WTC11 (cell line): Measurements from ENCODE around the gene SLC38A11. TPM values are rescaled to one million over a fixed set of nuclear protein-coding genes. Genes with fewer than 3 reads are reported as not detected.

Experiments
- ATAC-seq: fragments of 200-7000 bp; cut with Tn5 transposase; 2 replicates; pipeline ENCODE4 v1.10.0; 2021; ENCODE audit warnings: mild to moderate bottlenecking, moderate library complexity
- Bru-seq: library from RNA; stranded (reverse); fragments of 400-500 nt; gene quantifications from one replicate; lab custom pipeline; 2021; lab: Mats Ljungman, UMichigan
- CTCF ChIA-PET: fragments of 300-600 bp; sonication (Branson Sonifier 250); formaldehyde crosslinking; loops from one replicate; lab custom pipeline; 2021; ENCODE audit warnings: antibody characterized with exemption; lab: Charles Lee
- POLR2A ChIA-PET: fragments of 350-600 bp; sonication (Branson Sonifier 250); formaldehyde crosslinking; loops from one replicate; lab custom pipeline; 2021; ENCODE audit warnings: antibody characterized with exemption; lab: Charles Lee
- DNase-seq: peaks from one replicate; pipeline ENCODE4 v3.0.0; 2021; ENCODE audit warnings: low spot score
- H3K27ac Mint-ChIP-seq: 2 replicates; pipeline ENCODE4 v1.8.0; 2021; ENCODE audit warnings: mixed read lengths
- H3K27me3 Mint-ChIP-seq: 2 replicates; pipeline ENCODE4 v1.8.0; 2021; ENCODE audit warnings: low read depth, mild to moderate bottlenecking, moderate library complexity, mixed read lengths
- H3K36me3 Mint-ChIP-seq: 2 replicates; pipeline ENCODE4 v1.8.0; 2021; ENCODE audit warnings: mixed read lengths
- H3K4me1 Mint-ChIP-seq: 2 replicates; pipeline ENCODE4 v1.8.0; 2022; ENCODE audit warnings: mixed read lengths
- H3K4me3 Mint-ChIP-seq: 2 replicates; pipeline ENCODE4 v1.8.0; 2021; ENCODE audit warnings: mild to moderate bottlenecking, moderate library complexity, mixed read lengths
- H3K9me3 Mint-ChIP-seq: 2 replicates; pipeline ENCODE4 v1.8.0; 2021; ENCODE audit warnings: mixed read lengths
- AR ChIP-seq: fragments of 250-450 bp; sonication (Bioruptor Pico); IDR thresholded peaks from 2 replicates; pipeline ENCODE4 v1.9.0; 2021; ENCODE audit warnings: mild to moderate bottlenecking
- E2F1 ChIP-seq: sonication (generic); formaldehyde crosslinking; IDR thresholded peaks from 2 replicates; pipeline ENCODE4 v1.8.0; 2022; ENCODE audit warnings: mild to moderate bottlenecking, missing genetic modification reagents
- ERG ChIP-seq: fragments of 250-450 bp; sonication (Bioruptor Pico); IDR thresholded peaks from 2 replicates; pipeline ENCODE4 v1.8.0; 2021; ENCODE audit warnings: mild to moderate bottlenecking
- FOXJ3 ChIP-seq: sonication (generic); formaldehyde crosslinking; IDR thresholded peaks from 2 replicates; pipeline ENCODE4 v1.9.0; 2021; ENCODE audit warnings: missing genetic modification reagents, mild to moderate bottlenecking, borderline replicate concordance
- GTF2I ChIP-seq: fragments of 250-450 bp; sonication (Bioruptor Pico); conservative IDR thresholded peaks from 2 replicates; pipeline ENCODE4 v1.4.0; 2021; ENCODE audit warnings: mild to moderate bottlenecking
- IRF2 ChIP-seq: sonication (generic); formaldehyde crosslinking; IDR thresholded peaks from 2 replicates; pipeline ENCODE4 v1.8.0; 2022; ENCODE audit warnings: low read depth, missing genetic modification reagents, borderline replicate concordance
- JUN ChIP-seq: sonication (generic); formaldehyde crosslinking; IDR thresholded peaks from 2 replicates; pipeline ENCODE4 v1.8.0; 2023; ENCODE audit warnings: mild to moderate bottlenecking, missing genetic modification reagents
- KAT7 ChIP-seq: sonication (generic); formaldehyde crosslinking; IDR thresholded peaks from 2 replicates; pipeline ENCODE4 v1.8.1; 2023; ENCODE audit warnings: missing genetic modification reagents, mild to moderate bottlenecking, borderline replicate concordance
- MYBL2 ChIP-seq: sonication (generic); formaldehyde crosslinking; IDR thresholded peaks from 2 replicates; pipeline ENCODE4 v1.8.1; 2023; ENCODE audit warnings: mild to moderate bottlenecking, moderate library complexity, missing genetic modification reagents
- PREB ChIP-seq: sonication (generic); formaldehyde crosslinking; IDR thresholded peaks from 2 replicates; pipeline ENCODE4 v1.8.1; 2022; ENCODE audit warnings: mild to moderate bottlenecking, missing genetic modification reagents, moderate library complexity, borderline replicate concordance
- RELA ChIP-seq: sonication (generic); formaldehyde crosslinking; IDR thresholded peaks from 2 replicates; pipeline ENCODE4 v1.8.1; 2022; ENCODE audit warnings: missing genetic modification reagents, mild to moderate bottlenecking, borderline replicate concordance
- TCF7 ChIP-seq: sonication (generic); formaldehyde crosslinking; IDR thresholded peaks from 2 replicates; pipeline ENCODE4 v1.8.0; 2022; ENCODE audit warnings: mild to moderate bottlenecking, low read depth, missing genetic modification reagents, moderate library complexity
- USF1 ChIP-seq: sonication (generic); formaldehyde crosslinking; IDR thresholded peaks from 2 replicates; pipeline ENCODE4 v1.8.0; 2022; ENCODE audit warnings: mild to moderate bottlenecking, missing genetic modification reagents
- ZMAT4 ChIP-seq: fragments of 250-450 bp; sonication (Bioruptor Pico); IDR thresholded peaks from 2 replicates; pipeline ENCODE4 v1.9.0; 2021; ENCODE audit warnings: mild to moderate bottlenecking
- ZNF219 ChIP-seq: sonication (generic); formaldehyde crosslinking; IDR thresholded peaks from 2 replicates; pipeline ENCODE4 v1.8.0; 2023; ENCODE audit warnings: missing genetic modification reagents, mild to moderate bottlenecking, borderline replicate concordance
- ZNF396 ChIP-seq: fragments of 250-450 bp; sonication (Bioruptor Pico); IDR thresholded peaks from 2 replicates; pipeline ENCODE4 v1.8.0; 2021; ENCODE audit warnings: mild to moderate bottlenecking, moderate library complexity, borderline replicate concordance
- ZNF671 ChIP-seq: fragments of 250-450 bp; sonication (Bioruptor Pico); IDR thresholded peaks from 2 replicates; pipeline ENCODE4 v1.8.0; 2021; ENCODE audit warnings: mild to moderate bottlenecking
- ZSCAN18 ChIP-seq: fragments of 250-450 bp; sonication (Bioruptor Pico); IDR thresholded peaks from 2 replicates; pipeline ENCODE4 v2.1.2; 2022; ENCODE audit warnings: mild to moderate bottlenecking, moderate library complexity
- long read RNA-seq, 3 experiments: library from RNA in 1 of 3; library from capped mRNA in 1 of 3; library from polyadenylated mRNA in 1 of 3; unstranded in 2 of 3; stranded (forward) in 1 of 3; transcript quantifications; one replicate each; pipeline ENCODE4 v2.0.0, GENCODE V29; 2021
- total RNA-seq: library from RNA; stranded (reverse); gene quantifications from 3 replicates; pipeline ENCODE4 v1.2.3, GENCODE V29; 2021

The SLC38A11 gene
- total RNA-seq (not detected in 3 replicates), Bru-seq, nascent RNA (percentile 3 among the genes with signal in this experiment)
- long read RNA-seq, experiment 1: 0 reads
- long read RNA-seq, experiment 2: 0 reads
- long read RNA-seq, experiment 3: 0 reads

- ATAC-seq (peak; percentile 87), DNase-seq (peak; percentile 28)
- POLR2A ChIA-PET: no interaction called here
- Mint-ChIP-seq H3K4me1 (peaks cover 5% of the 10 kb centered on the region), H3K4me3 (peak within 1 kb of the TSS; percentile 41), H3K27me3 (peaks cover 4% of the 10 kb centered on the region), H3K36me3 (no peaks in the 10 kb centered on the region), H3K9me3 (no peaks in the 10 kb centered on the region), H3K27ac (no peak within 1 kb of the TSS; the same call in 1 of the 2 replicates)
- TF ChIP-seq ERG (CRISPR knock-in tag) (no peak), FOXJ3 (CRISPR knock-in tag) (no peak), AR (CRISPR knock-in tag) (no peak)
- CTCF ChIA-PET: interaction anchor here (0.8 to 1.0 kb wide), 2 partner anchors 38 to 339 kb away, joined by 4 read pairs; no protein-coding TSS in a partner anchor
Measured at GRCh38 chr2:164954954-164955701, at the start of gene SLC38A11. SLC38A11 (minus strand) TSS chr2:164955525; CDS start chr2:164955247, 278 bp downstream.

- DNase-seq (peak; percentile 47), ATAC-seq (peak; percentile 60)
- no peaks in the 10 kb centered on the region for H3K27me3 Mint-ChIP-seq
- POLR2A ChIA-PET: no interaction called here
- CTCF ChIA-PET: interaction anchor here (1.0 to 2.2 kb wide), 2 partner anchors 11 to 13 kb away, joined by 3 to 9 read pairs; no protein-coding TSS in a partner anchor
- no peak overlapping the region for H3K4me3 Mint-ChIP-seq
- TF ChIP-seq MYBL2 (CRISPR knock-in tag) (no peak), ZNF396 (CRISPR knock-in tag) (no peak), ZNF219 (no peak), E2F1 (CRISPR knock-in tag) (no peak)
- H3K4me1 Mint-ChIP-seq: no peaks in the 10 kb centered on the region
- H3K36me3 Mint-ChIP-seq: no peaks in the 10 kb centered on the region
- no peaks in the 10 kb centered on the region for H3K9me3 Mint-ChIP-seq
- H3K27ac Mint-ChIP-seq: no peak overlapping the region
Measured at GRCh38 chr2:165003443-165004130, 48.3 kb upstream of the SLC38A11 start.

- Mint-ChIP-seq H3K27me3 (no peaks in the 10 kb centered on the region), H3K27ac (no peak overlapping the region), H3K4me3 (no peak overlapping the region), H3K36me3 (no peaks in the 10 kb centered on the region), H3K4me1 (no peaks in the 10 kb centered on the region), H3K9me3 (no peaks in the 10 kb centered on the region)
- POLR2A ChIA-PET: no interaction called here
- DNase-seq (no peak), ATAC-seq (no peak)
- CTCF ChIA-PET: interaction anchor here (0.6 to 2.2 kb wide), 4 partner anchors 10 to 560 kb away, joined by 3 to 9 read pairs (median 3); partner anchors contain the start of gene SCN3A
- no peak for TF ChIP-seq E2F1 (CRISPR knock-in tag)
- TF ChIP-seq JUN (CRISPR knock-in tag): no peak
- no peak for TF ChIP-seq KAT7
- TF ChIP-seq TCF7 (CRISPR knock-in tag): no peak
- no peak for TF ChIP-seq ZMAT4
- TF ChIP-seq RELA: no peak
- no peak for TF ChIP-seq ZNF671
- TF ChIP-seq IRF2 (CRISPR knock-in tag): no peak
- TF ChIP-seq GTF2I (CRISPR knock-in tag): no peak
- no peak for TF ChIP-seq USF1
- TF ChIP-seq PREB (CRISPR knock-in tag): no peak
- no peak for TF ChIP-seq ZSCAN18
Measured at GRCh38 chr2:165002638-165003037, 47.3 kb upstream of the SLC38A11 start.
